GM23338 (cell line): ENCODE results near the gene ZNF536. TPM values are rescaled to one million over a fixed set of nuclear protein-coding genes. Genes with fewer than 3 reads are reported as not detected.

ENCODE experiments used
- ATAC-seq: fragments of 200-7000 bp; cut with Tn5 transposase; 3 replicates; pipeline ENCODE4 v1.9.1; 2020
- DNase-seq: peaks from one replicate; pipeline ENCODE4 v3.0.0-alpha.2; 2015; ENCODE audit warnings: low spot score
- H2AFZ ChIP-seq: fragments of 200-600 bp; sonication (generic); 2 replicates; pipeline ENCODE4 v1.8.0; 2016; ENCODE audit warnings: antibody characterized with exemption, mild to moderate bottlenecking, moderate library complexity
- H3F3A ChIP-seq: fragments of 200-600 bp; sonication (generic); replicated peaks from 2 replicates; pipeline ENCODE4 v1.8.0; 2017; ENCODE audit warnings: antibody characterized with exemption, mixed run types, low read depth
- H3K27ac ChIP-seq: fragments of 200-600 bp; sonication (generic); 2 replicates; pipeline ENCODE4 v1.6.1; 2016; ENCODE audit warnings: low read depth
- H3K27me3 ChIP-seq: fragments of 200-600 bp; sonication (generic); 2 replicates; pipeline ENCODE4 v1.8.0; 2016; ENCODE audit warnings: mild to moderate bottlenecking, mixed run types, moderate library complexity; ENCODE audit not compliant: insufficient read depth
- H3K36me3 ChIP-seq: fragments of 200-600 bp; sonication (generic); 2 replicates; pipeline ENCODE4 v1.8.0; 2016; ENCODE audit warnings: mild to moderate bottlenecking; ENCODE audit not compliant: insufficient read depth
- H3K4me1 ChIP-seq: fragments of 200-600 bp; sonication (generic); 2 replicates; pipeline ENCODE4 v1.8.0; 2016; ENCODE audit warnings: mild to moderate bottlenecking, moderate library complexity; ENCODE audit not compliant: insufficient read depth
- H3K4me2 ChIP-seq: fragments of 200-600 bp; sonication (generic); 2 replicates; pipeline ENCODE4 v1.7.1; 2017; ENCODE audit warnings: mixed run types
- H3K4me3 ChIP-seq: fragments of 200-600 bp; sonication (generic); 2 replicates; pipeline ENCODE4 v1.6.1; 2016; ENCODE audit warnings: mixed run types
- H3K79me2 ChIP-seq: fragments of 200-600 bp; sonication (generic); replicated peaks from 2 replicates; pipeline ENCODE4 v1.8.0; 2017; ENCODE audit warnings: mild to moderate bottlenecking; ENCODE audit not compliant: insufficient read depth
- H3K9me2 ChIP-seq: fragments of 200-600 bp; sonication (generic); 2 replicates; pipeline ENCODE4 v1.8.0; 2017; ENCODE audit not compliant: insufficient read depth
- H4K20me1 ChIP-seq: fragments of 200-600 bp; sonication (generic); replicated peaks from 2 replicates; pipeline ENCODE4 v1.8.0; 2017; ENCODE audit warnings: mild to moderate bottlenecking; ENCODE audit not compliant: insufficient read depth
- H3K27ac Mint-ChIP-seq: 2 replicates; pipeline ENCODE4 v1.8.0; 2020; ENCODE audit warnings: inconsistent platforms, mild to moderate bottlenecking, moderate library complexity, mixed read lengths
- H3K27me3 Mint-ChIP-seq: 3 replicates; pipeline ENCODE4 v1.8.0; 2022; ENCODE audit warnings: low read depth, mild to moderate bottlenecking, moderate library complexity, mixed read lengths, inconsistent platforms; ENCODE audit not compliant: insufficient read depth, poor library complexity
- H3K36me3 Mint-ChIP-seq: 3 replicates; pipeline ENCODE4 v1.8.0; 2021; ENCODE audit warnings: low read depth, mild to moderate bottlenecking, inconsistent platforms, moderate library complexity, mixed read lengths
- H3K4me1 Mint-ChIP-seq: 3 replicates; pipeline ENCODE4 v1.8.0; 2020; ENCODE audit warnings: mild to moderate bottlenecking, inconsistent platforms, mixed read lengths
- H3K4me3 Mint-ChIP-seq: 3 replicates; pipeline ENCODE4 v1.8.0; 2021; ENCODE audit warnings: moderate library complexity, mild to moderate bottlenecking, inconsistent platforms, mixed read lengths
- H3K9me3 Mint-ChIP-seq: 3 replicates; pipeline ENCODE4 v1.8.0; 2020; ENCODE audit warnings: moderate library complexity, mild to moderate bottlenecking, inconsistent platforms, mixed read lengths
- EZH2 ChIP-seq: fragments of 200-600 bp; sonication (generic); IDR thresholded peaks from one replicate; pipeline ENCODE4 v1.8.0; 2017; ENCODE audit warnings: antibody characterized with exemption, mild to moderate bottlenecking, low read depth; ENCODE audit not compliant: unreplicated experiment
- JUNB ChIP-seq: IDR thresholded peaks from one replicate; pipeline ENCODE4 v1.6.1; 2016; ENCODE audit warnings: antibody characterized with exemption; ENCODE audit not compliant: unreplicated experiment
- POLR2AphosphoS5 ChIP-seq: IDR thresholded peaks from 2 replicates; pipeline ENCODE4 v1.6.1; 2016; ENCODE audit warnings: antibody characterized with exemption, low read depth
- ZNF462 ChIP-seq: fragments of 250-450 bp; sonication (Bioruptor Pico); IDR thresholded peaks from 2 replicates; pipeline ENCODE4 v1.5.0; 2020; ENCODE audit warnings: mild to moderate bottlenecking, moderate library complexity
- polyA plus RNA-seq: library from polyadenylated mRNA; unstranded; fragments of >200 nt; fragmentation: Nextera tagmentation; extraction: Ambion mirVana; gene quantifications from 2 replicates; pipeline ENCODE4 v1.2.1, GENCODE V29; 2016
- total RNA-seq: library from RNA; depleted of rRNA; stranded (reverse); fragments of >200 nt; shearing (Covaris generic); gene quantifications from 2 replicates; pipeline ENCODE4 v1.2.3, GENCODE V29; 2014
- TF ChIP-seq, protein P1 (sequence below): IDR thresholded peaks from one replicate; pipeline ENCODE4 v1.6.1; 2018; ENCODE audit warnings: antibody characterized with exemption; ENCODE audit not compliant: unreplicated experiment
- TF ChIP-seq, protein P2 (sequence below), 2 experiments: fragments of 200-600 bp in 1 of 2; sonication (generic) in 1 of 2; conservative IDR thresholded peaks; 2 replicates each; pipeline versions ENCODE4 v1.5.1 to v1.6.1; 2016 to 2017; ENCODE audit warnings: antibody characterized with exemption in 2 of 2, low read depth in 2 of 2, mild to moderate bottlenecking in 2 of 2, moderate library complexity in 1 of 2
- TF ChIP-seq, protein P3 (sequence below): IDR thresholded peaks from 2 replicates; pipeline ENCODE4 v1.6.1; 2016; ENCODE audit warnings: antibody characterized with exemption

Gene ZNF536
- total and polyA plus RNA-seq, 2 experiments from 2014 or later: 0.07 TPM; not detected in 1

GRCh38 chr19:30431591-30431990 lies 59.4 kb downstream of the ZNF536 start:
- no peak overlapping the region for H3K27ac Mint-ChIP-seq
- no peak for ATAC-seq
- no peaks in the 10 kb centered on the region for H3K79me2 ChIP-seq
- H3F3A ChIP-seq: no peaks in the 10 kb centered on the region
- H3K4me3 ChIP-seq: no peak overlapping the region
- no peaks in the 10 kb centered on the region for H3K9me3 Mint-ChIP-seq
- no peaks in the 10 kb centered on the region for H4K20me1 ChIP-seq
- H3K36me3 Mint-ChIP-seq: no peaks in the 10 kb centered on the region
- H3K4me1 ChIP-seq: no peaks in the 10 kb centered on the region
- no peak for DNase-seq
- H3K4me1 Mint-ChIP-seq: no peaks in the 10 kb centered on the region
- peaks cover 25% of the 10 kb centered on the region for H3K9me2 ChIP-seq
- H2AFZ ChIP-seq: no peak overlapping the region
- H3K4me3 Mint-ChIP-seq: no peak overlapping the region
- TF ChIP-seq ZNF462 (CRISPR knock-in tag) (no peak), EZH2 (no peak), POLR2AphosphoS5 (no peak), JUNB (no peak)
- TF ChIP-seq, protein P1, sequence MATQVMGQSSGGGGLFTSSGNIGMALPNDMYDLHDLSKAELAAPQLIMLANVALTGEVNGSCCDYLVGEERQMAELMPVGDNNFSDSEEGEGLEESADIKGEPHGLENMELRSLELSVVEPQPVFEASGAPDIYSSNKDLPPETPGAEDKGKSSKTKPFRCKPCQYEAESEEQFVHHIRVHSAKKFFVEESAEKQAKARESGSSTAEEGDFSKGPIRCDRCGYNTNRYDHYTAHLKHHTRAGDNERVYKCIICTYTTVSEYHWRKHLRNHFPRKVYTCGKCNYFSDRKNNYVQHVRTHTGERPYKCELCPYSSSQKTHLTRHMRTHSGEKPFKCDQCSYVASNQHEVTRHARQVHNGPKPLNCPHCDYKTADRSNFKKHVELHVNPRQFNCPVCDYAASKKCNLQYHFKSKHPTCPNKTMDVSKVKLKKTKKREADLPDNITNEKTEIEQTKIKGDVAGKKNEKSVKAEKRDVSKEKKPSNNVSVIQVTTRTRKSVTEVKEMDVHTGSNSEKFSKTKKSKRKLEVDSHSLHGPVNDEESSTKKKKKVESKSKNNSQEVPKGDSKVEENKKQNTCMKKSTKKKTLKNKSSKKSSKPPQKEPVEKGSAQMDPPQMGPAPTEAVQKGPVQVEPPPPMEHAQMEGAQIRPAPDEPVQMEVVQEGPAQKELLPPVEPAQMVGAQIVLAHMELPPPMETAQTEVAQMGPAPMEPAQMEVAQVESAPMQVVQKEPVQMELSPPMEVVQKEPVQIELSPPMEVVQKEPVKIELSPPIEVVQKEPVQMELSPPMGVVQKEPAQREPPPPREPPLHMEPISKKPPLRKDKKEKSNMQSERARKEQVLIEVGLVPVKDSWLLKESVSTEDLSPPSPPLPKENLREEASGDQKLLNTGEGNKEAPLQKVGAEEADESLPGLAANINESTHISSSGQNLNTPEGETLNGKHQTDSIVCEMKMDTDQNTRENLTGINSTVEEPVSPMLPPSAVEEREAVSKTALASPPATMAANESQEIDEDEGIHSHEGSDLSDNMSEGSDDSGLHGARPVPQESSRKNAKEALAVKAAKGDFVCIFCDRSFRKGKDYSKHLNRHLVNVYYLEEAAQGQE: no peak
- TF ChIP-seq, protein P2, sequence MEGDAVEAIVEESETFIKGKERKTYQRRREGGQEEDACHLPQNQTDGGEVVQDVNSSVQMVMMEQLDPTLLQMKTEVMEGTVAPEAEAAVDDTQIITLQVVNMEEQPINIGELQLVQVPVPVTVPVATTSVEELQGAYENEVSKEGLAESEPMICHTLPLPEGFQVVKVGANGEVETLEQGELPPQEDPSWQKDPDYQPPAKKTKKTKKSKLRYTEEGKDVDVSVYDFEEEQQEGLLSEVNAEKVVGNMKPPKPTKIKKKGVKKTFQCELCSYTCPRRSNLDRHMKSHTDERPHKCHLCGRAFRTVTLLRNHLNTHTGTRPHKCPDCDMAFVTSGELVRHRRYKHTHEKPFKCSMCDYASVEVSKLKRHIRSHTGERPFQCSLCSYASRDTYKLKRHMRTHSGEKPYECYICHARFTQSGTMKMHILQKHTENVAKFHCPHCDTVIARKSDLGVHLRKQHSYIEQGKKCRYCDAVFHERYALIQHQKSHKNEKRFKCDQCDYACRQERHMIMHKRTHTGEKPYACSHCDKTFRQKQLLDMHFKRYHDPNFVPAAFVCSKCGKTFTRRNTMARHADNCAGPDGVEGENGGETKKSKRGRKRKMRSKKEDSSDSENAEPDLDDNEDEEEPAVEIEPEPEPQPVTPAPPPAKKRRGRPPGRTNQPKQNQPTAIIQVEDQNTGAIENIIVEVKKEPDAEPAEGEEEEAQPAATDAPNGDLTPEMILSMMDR (conservative IDR thresholded peaks at IDR 0.05; ENCODE audit: low read depth in 2 of 2): no peak
- TF ChIP-seq, protein P3, sequence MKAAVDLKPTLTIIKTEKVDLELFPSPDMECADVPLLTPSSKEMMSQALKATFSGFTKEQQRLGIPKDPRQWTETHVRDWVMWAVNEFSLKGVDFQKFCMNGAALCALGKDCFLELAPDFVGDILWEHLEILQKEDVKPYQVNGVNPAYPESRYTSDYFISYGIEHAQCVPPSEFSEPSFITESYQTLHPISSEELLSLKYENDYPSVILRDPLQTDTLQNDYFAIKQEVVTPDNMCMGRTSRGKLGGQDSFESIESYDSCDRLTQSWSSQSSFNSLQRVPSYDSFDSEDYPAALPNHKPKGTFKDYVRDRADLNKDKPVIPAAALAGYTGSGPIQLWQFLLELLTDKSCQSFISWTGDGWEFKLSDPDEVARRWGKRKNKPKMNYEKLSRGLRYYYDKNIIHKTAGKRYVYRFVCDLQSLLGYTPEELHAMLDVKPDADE: no peak
- no peak overlapping the region for H3K4me2 ChIP-seq
- no peaks in the 10 kb centered on the region for H3K27me3 Mint-ChIP-seq
- H3K27ac ChIP-seq: no peak overlapping the region
- H3K36me3 ChIP-seq: no peaks in the 10 kb centered on the region
- no peaks in the 10 kb centered on the region for H3K27me3 ChIP-seq
